HFFc6 (cell line): Measurements from ENCODE around the gene PALM. TPM values are rescaled to one million over a fixed set of nuclear protein-coding genes. Genes with fewer than 3 reads are reported as not detected.
"Not testable (repeated sequence)": the region's sequence is repeated elsewhere in the genome, so short reads cannot be mapped to it uniquely, and the experiment has no call there.

Experiments used
- DNase-seq: peaks from one replicate; pipeline ENCODE4 v3.0.0-alpha.2; 2018
- H3K27ac Mint-ChIP-seq: 2 replicates; pipeline ENCODE4 v1.8.0; 2020; ENCODE audit warnings: mild to moderate bottlenecking, mixed read lengths
- H3K27me3 Mint-ChIP-seq: 2 replicates; pipeline ENCODE4 v1.8.0; 2021; ENCODE audit warnings: mild to moderate bottlenecking, moderate library complexity, mixed read lengths; ENCODE audit not compliant: insufficient read depth
- H3K36me3 Mint-ChIP-seq: 2 replicates; pipeline ENCODE4 v1.8.0; 2021; ENCODE audit warnings: low read depth, mixed read lengths
- H3K4me1 Mint-ChIP-seq: 2 replicates; pipeline ENCODE4 v1.8.0; 2020; ENCODE audit warnings: low read depth, mixed read lengths
- H3K4me3 Mint-ChIP-seq: 2 replicates; pipeline ENCODE4 v1.8.0; 2020; ENCODE audit warnings: mild to moderate bottlenecking, moderate library complexity, mixed read lengths
- H3K9me3 Mint-ChIP-seq: 2 replicates; pipeline ENCODE4 v1.8.0; 2020; ENCODE audit warnings: mild to moderate bottlenecking, mixed read lengths
- CTCF ChIP-seq: fragments of 200-600 bp; sonication (generic); IDR thresholded peaks from 2 replicates; pipeline ENCODE4 v1.5.0; 2021; ENCODE audit warnings: antibody characterized with exemption, mild to moderate bottlenecking
- total RNA-seq, 6 experiments: library from RNA; stranded (reverse); fragmentation: NEBNext Ultra II Directional; extraction: Animal tissue kit (Norgen Biotek cat#: 25700); gene quantifications; 2 replicates in 1 of 6; 3 replicates in 5 of 6; pipeline ENCODE4 v1.2.3, GENCODE V29; 2021

PALM gene
- total RNA-seq, 6 experiments from 2014 or later = 0.14 to 0.15 TPM; not detected in 4

GRCh38 chr19:725461-726089 is 16.8 kb downstream of the PALM start:
- no peaks in the 10 kb centered on the region for H3K4me1 Mint-ChIP-seq
- H3K27ac Mint-ChIP-seq = no peak overlapping the region
- no peaks in the 10 kb centered on the region for H3K36me3 Mint-ChIP-seq
- no peak for TF ChIP-seq CTCF
- no peak overlapping the region for H3K4me3 Mint-ChIP-seq
- H3K9me3 Mint-ChIP-seq = no peaks in the 10 kb centered on the region
- DNase-seq = no peak
- H3K27me3 Mint-ChIP-seq = peaks cover 3% of the 10 kb centered on the region; the same call in 1 of the 2 replicates

GRCh38 chr19:726993-727956 is 18.5 kb downstream of the PALM start:
- Mint-ChIP-seq H3K27ac (no peak overlapping the region), H3K4me3 (no peak overlapping the region), H3K27me3 (no peaks in the 10 kb centered on the region; the same call in 1 of the 2 replicates), H3K4me1 (no peaks in the 10 kb centered on the region), H3K36me3 (no peaks in the 10 kb centered on the region), H3K9me3 (no peaks in the 10 kb centered on the region)
- no peak for TF ChIP-seq CTCF
- no peak for DNase-seq

GRCh38 chr19:728011-728410 is 19.3 kb downstream of the PALM start:
- Mint-ChIP-seq H3K36me3 (no peaks in the 10 kb centered on the region), H3K4me3 (no peak overlapping the region), H3K4me1 (no peaks in the 10 kb centered on the region), H3K27ac (no peak overlapping the region), H3K9me3 (no peaks in the 10 kb centered on the region), H3K27me3 (peaks cover 4% of the 10 kb centered on the region)
- DNase-seq = no peak
- TF ChIP-seq CTCF = no peak

GRCh38 chr19:729564-729963 is 20.8 kb downstream of the PALM start:
- H3K36me3 Mint-ChIP-seq, H3K27ac Mint-ChIP-seq, H3K4me1 Mint-ChIP-seq, H3K9me3 Mint-ChIP-seq, DNase-seq, H3K4me3 Mint-ChIP-seq: not testable (repeated sequence)
- peaks cover 12% of the 10 kb centered on the region for H3K27me3 Mint-ChIP-seq

- Mint-ChIP-seq H3K27ac (no peak overlapping the region), H3K4me1 (peaks cover 4% of the 10 kb centered on the region; the same call in 1 of the 2 replicates), H3K9me3 (no peaks in the 10 kb centered on the region), H3K36me3 (no peaks in the 10 kb centered on the region), H3K27me3 (peaks cover 12% of the 10 kb centered on the region), H3K4me3 (no peak overlapping the region)
- no peak for TF ChIP-seq CTCF
- no peak for DNase-seq
These were observed 21.4 kb downstream of the PALM start for GRCh38 chr19:729965-730668.
